ENCODE measurements around the gene TM7SF3.

DNA sequence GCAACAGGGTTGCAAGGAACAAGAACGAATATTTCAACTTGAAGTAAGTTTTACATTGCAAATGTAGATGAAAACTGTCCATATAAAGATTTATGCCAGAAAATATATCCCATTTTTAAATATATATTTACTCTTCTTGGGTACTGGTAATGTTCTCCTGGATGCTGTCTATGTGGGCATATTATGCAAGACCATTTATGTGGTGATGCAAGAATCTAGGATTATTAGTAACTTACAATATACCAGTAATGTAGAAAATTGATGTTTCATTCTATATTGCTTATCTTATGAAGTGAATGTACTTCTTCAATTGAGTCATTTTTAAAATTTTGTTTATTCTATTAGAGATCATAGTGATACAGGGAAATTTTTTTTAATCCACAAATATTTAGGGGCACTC is 50.8 kb downstream of the TM7SF3 start:
- TF ChIP-seq, protein P1, sequence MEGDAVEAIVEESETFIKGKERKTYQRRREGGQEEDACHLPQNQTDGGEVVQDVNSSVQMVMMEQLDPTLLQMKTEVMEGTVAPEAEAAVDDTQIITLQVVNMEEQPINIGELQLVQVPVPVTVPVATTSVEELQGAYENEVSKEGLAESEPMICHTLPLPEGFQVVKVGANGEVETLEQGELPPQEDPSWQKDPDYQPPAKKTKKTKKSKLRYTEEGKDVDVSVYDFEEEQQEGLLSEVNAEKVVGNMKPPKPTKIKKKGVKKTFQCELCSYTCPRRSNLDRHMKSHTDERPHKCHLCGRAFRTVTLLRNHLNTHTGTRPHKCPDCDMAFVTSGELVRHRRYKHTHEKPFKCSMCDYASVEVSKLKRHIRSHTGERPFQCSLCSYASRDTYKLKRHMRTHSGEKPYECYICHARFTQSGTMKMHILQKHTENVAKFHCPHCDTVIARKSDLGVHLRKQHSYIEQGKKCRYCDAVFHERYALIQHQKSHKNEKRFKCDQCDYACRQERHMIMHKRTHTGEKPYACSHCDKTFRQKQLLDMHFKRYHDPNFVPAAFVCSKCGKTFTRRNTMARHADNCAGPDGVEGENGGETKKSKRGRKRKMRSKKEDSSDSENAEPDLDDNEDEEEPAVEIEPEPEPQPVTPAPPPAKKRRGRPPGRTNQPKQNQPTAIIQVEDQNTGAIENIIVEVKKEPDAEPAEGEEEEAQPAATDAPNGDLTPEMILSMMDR (IDR thresholded peaks at IDR 0.05): no peak
- TF ChIP-seq EP300 (IDR thresholded peaks at IDR 0.05; ENCODE audit: low read depth): no peak

Measured in transverse colon (tissue), 3 donors.